Fibroblast of lung (primary cell): Measurements from ENCODE around the gene DHH. TPM values are rescaled to one million over a fixed set of nuclear protein-coding genes. Genes with fewer than 3 reads are reported as not detected.
"Not testable (repeated sequence)": the region's sequence is repeated elsewhere in the genome, so short reads cannot be mapped to it uniquely, and the experiment has no call there.

Experiments
- DNase-seq, 2 donors: peaks; one replicate each; pipeline versions ENCODE4 v3.0.0 to v3.0.0-alpha.2; 2010; ENCODE audit warnings: low read depth in 2 of 2
- H2AFZ ChIP-seq: 2 replicates; pipeline ENCODE4 v1.5.1; 2012; ENCODE audit warnings: low read length, control low read depth, inconsistent platforms
- H3K27ac ChIP-seq: 2 replicates; pipeline ENCODE4 v1.5.1; 2011; ENCODE audit warnings: low read length, control low read depth; ENCODE audit not compliant: insufficient read depth
- H3K27me3 ChIP-seq: 2 replicates; pipeline ENCODE4 v1.5.1; 2011; ENCODE audit warnings: mild to moderate bottlenecking, low read length; ENCODE audit not compliant: control insufficient read depth, insufficient read depth
- H3K36me3 ChIP-seq: 2 replicates; pipeline ENCODE4 v1.5.1; 2011; ENCODE audit warnings: low read length; ENCODE audit not compliant: control insufficient read depth, insufficient read depth
- H3K4me1 ChIP-seq: 2 replicates; pipeline ENCODE4 v1.5.1; 2011; ENCODE audit warnings: low read length; ENCODE audit not compliant: control insufficient read depth, insufficient read depth; ENCODE audit errors: extremely low read depth
- H3K4me2 ChIP-seq: 2 replicates; pipeline ENCODE4 v1.5.1; 2011; ENCODE audit warnings: low read length, control low read depth; ENCODE audit not compliant: insufficient read depth; ENCODE audit errors: extremely low read depth
- H3K4me3 ChIP-seq, 4 experiments: fragments of 200-600 bp in 1 of 4; sonication (generic) in 1 of 4; replicated peaks in 1 of 4; 2 replicates each; pipeline ENCODE4 v1.5.1; 2011 to 2016; ENCODE audit warnings: low read length in 4 of 4, low read depth in 3 of 4, mild to moderate bottlenecking in 3 of 4, control low read depth in 2 of 4, inconsistent platforms in 1 of 4, mixed read lengths in 1 of 4; ENCODE audit not compliant: insufficient read depth in 1 of 4; ENCODE audit errors: control extremely low read depth in 1 of 4
- H3K79me2 ChIP-seq: 2 replicates; pipeline ENCODE4 v1.5.1; 2012; ENCODE audit warnings: mild to moderate bottlenecking, low read length, inconsistent platforms; ENCODE audit not compliant: control insufficient read depth, insufficient read depth
- H3K9ac ChIP-seq: 2 replicates; pipeline ENCODE4 v1.5.1; 2011; ENCODE audit warnings: mild to moderate bottlenecking, low read length, control low read depth; ENCODE audit not compliant: insufficient read depth
- H3K9me3 ChIP-seq: 2 replicates; pipeline ENCODE4 v1.5.1; 2012; ENCODE audit warnings: low read depth, low read length; ENCODE audit not compliant: control insufficient read depth, insufficient read depth
- H4K20me1 ChIP-seq: 2 replicates; pipeline ENCODE4 v1.5.1; 2011; ENCODE audit warnings: low read length; ENCODE audit not compliant: control insufficient read depth, insufficient read depth; ENCODE audit errors: extremely low read depth
- CTCF ChIP-seq, 2 donors: IDR thresholded peaks in 1 of 2; conservative IDR thresholded peaks in 1 of 2; 1 replicate in 1 of 2; 2 replicates in 1 of 2; pipeline ENCODE4 v1.5.1; 2011 to 2012; ENCODE audit warnings: low read length in 2 of 2, control low read depth in 1 of 2, inconsistent platforms in 1 of 2, low read depth in 1 of 2, mild to moderate bottlenecking in 1 of 2
- EZH2 ChIP-seq: IDR thresholded peaks from 2 replicates; pipeline ENCODE4 v1.5.1; 2012; ENCODE audit warnings: low read length, control low read depth, mild to moderate bottlenecking; ENCODE audit errors: missing control alignments
- polyA plus RNA-seq, 2 donors: library from polyadenylated mRNA; depleted of rRNA in 1 of 2; stranded (reverse) in 1 of 2; unstranded in 1 of 2; fragments of >200 nt; gene quantifications; 2 replicates each; pipeline ENCODE4 v1.2.1, GENCODE V29; 2011 to 2012; ENCODE audit warnings: missing spikeins in 1 of 2
- total RNA-seq: library from RNA; depleted of rRNA; stranded (reverse); fragments of >200 nt; gene quantifications from 2 replicates; pipeline ENCODE4 v1.2.1, GENCODE V29; 2014

DHH gene
- total and polyA plus RNA-seq, 2 donors (not counting 1 experiment from before 2014, with no cell fraction given), result under 0.01 to 0.01 TPM

GRCh38 chr12:49066120-49066519 lies 28.5 kb downstream of the DHH start:
- TF ChIP-seq CTCF (conservative IDR thresholded peaks at IDR 0.05 in 1 of 2, IDR thresholded peaks at IDR 0.05 in 1 of 2; ENCODE audit: low read depth in 1 of 2, low read length in 2 of 2) (no peak), EZH2 (no peak)
- Histone ChIP-seq H3K4me2 (no peak overlapping the region), H2AFZ (no peak overlapping the region)

GRCh38 chr12:49064767-49065152 lies 29.8 kb downstream of the DHH start:
- no peak overlapping the region for H2AFZ ChIP-seq
- peaks cover 10% of the 10 kb centered on the region for H3K79me2 ChIP-seq
- no peak for TF ChIP-seq CTCF (conservative IDR thresholded peaks at IDR 0.05 in 1 of 2, IDR thresholded peaks at IDR 0.05 in 1 of 2; ENCODE audit: low read depth in 1 of 2, low read length in 2 of 2)
- TF ChIP-seq EZH2, result no peak
- H3K4me2 ChIP-seq, result no peak overlapping the region
- H3K36me3 ChIP-seq, result no peaks in the 10 kb centered on the region
- no peak overlapping the region for H3K27ac ChIP-seq
- no peaks in the 10 kb centered on the region for H4K20me1 ChIP-seq
- H3K9me3 ChIP-seq, result no peaks in the 10 kb centered on the region
- no peak overlapping the region for H3K9ac ChIP-seq
- no peak for DNase-seq
- peaks cover 6% of the 10 kb centered on the region for H3K4me1 ChIP-seq
- no peaks in the 10 kb centered on the region for H3K27me3 ChIP-seq
- H3K4me3 ChIP-seq, result no peak overlapping the region

More at GRCh38 chr12:49066120-49066519, 28.5 kb downstream of the DHH start:
- Histone ChIP-seq H3K79me2 (no peaks in the 10 kb centered on the region), H3K4me3 (no peak overlapping the region), H4K20me1 (no peaks in the 10 kb centered on the region), H3K27me3 (no peaks in the 10 kb centered on the region), H3K4me1 (peaks cover 8% of the 10 kb centered on the region), H3K9me3 (no peaks in the 10 kb centered on the region), H3K27ac (no peak overlapping the region), H3K9ac (no peak overlapping the region), H3K36me3 (no peaks in the 10 kb centered on the region)
- DNase-seq, result no peak

DNA sequence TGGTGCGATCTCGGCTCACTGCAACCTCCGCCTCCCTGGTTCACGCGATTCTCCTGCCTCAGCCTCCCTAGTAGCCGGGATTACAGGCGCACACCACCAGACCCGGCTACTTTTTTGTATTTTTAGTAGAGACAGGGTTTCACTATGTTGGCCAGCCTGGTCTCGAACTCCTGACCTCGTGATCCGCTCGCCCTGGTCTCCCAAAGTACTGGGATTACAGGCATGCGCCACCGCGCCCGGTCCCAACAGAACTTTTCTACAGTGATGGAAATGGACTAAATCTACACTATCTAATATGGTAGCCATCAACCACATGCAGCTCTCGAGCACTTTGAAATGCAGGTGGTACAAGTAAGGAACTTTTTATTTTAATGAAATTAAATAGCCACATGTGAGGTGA lies 32.7 kb downstream of the DHH start:
- H3K9me3 ChIP-seq, H3K27ac ChIP-seq, H3K27me3 ChIP-seq, H3K9ac ChIP-seq, H3K4me1 ChIP-seq, H4K20me1 ChIP-seq, H3K36me3 ChIP-seq, H2AFZ ChIP-seq, DNase-seq, H3K4me3 ChIP-seq: not testable (repeated sequence)
- H3K4me2 ChIP-seq, result peak overlapping the region; percentile 68
- H3K79me2 ChIP-seq, result peaks cover 38% of the 10 kb centered on the region
